DOHH2 (cell line): ENCODE data around the gene TMEM14A.
"Not testable (repeated sequence)": the region's sequence is repeated elsewhere in the genome, so short reads cannot be mapped to it uniquely, and the experiment has no call there.

Experiments
- H3F3A ChIP-seq: fragments of 200-600 bp; sonication (generic), shearing (Covaris generic); 2 replicates; pipeline ENCODE4 v1.6.0; 2016; ENCODE audit warnings: antibody characterized with exemption, mild to moderate bottlenecking; ENCODE audit not compliant: control insufficient read depth, insufficient read depth
- H3K27ac ChIP-seq: fragments of 200-600 bp; sonication (generic); 2 replicates; pipeline ENCODE4 v1.5.1; 2014; ENCODE audit warnings: low read depth, mild to moderate bottlenecking, low read length, moderate library complexity
- H3K27me3 ChIP-seq: fragments of 200-600 bp; sonication (generic); 2 replicates; pipeline ENCODE4 v1.6.1; 2014; ENCODE audit warnings: mild to moderate bottlenecking, low read length, mixed read lengths; ENCODE audit not compliant: control insufficient read depth
- H3K36me3 ChIP-seq: fragments of 200-600 bp; sonication (generic); 2 replicates; pipeline ENCODE4 v1.6.1; 2014; ENCODE audit warnings: mild to moderate bottlenecking, low read length, moderate library complexity, mixed read lengths; ENCODE audit not compliant: control insufficient read depth
- H3K4me1 ChIP-seq: fragments of 200-600 bp; sonication (generic); 2 replicates; pipeline ENCODE4 v1.6.1; 2014; ENCODE audit warnings: mild to moderate bottlenecking, low read length, mixed read lengths; ENCODE audit not compliant: control insufficient read depth
- H3K4me2 ChIP-seq: fragments of 200-600 bp; sonication (generic); 2 replicates; pipeline ENCODE4 v1.6.0; 2014; ENCODE audit warnings: mild to moderate bottlenecking, low read length, moderate library complexity
- H3K4me3 ChIP-seq: fragments of 200-600 bp; sonication (generic); 2 replicates; pipeline ENCODE4 v1.5.1; 2014; ENCODE audit warnings: mild to moderate bottlenecking, low read length, mixed read lengths
- H3K79me2 ChIP-seq: fragments of 200-600 bp; sonication (generic); 2 replicates; pipeline ENCODE4 v1.6.1; 2014; ENCODE audit warnings: mild to moderate bottlenecking, low read length, mixed read lengths; ENCODE audit not compliant: control insufficient read depth
- H3K9me2 ChIP-seq: fragments of 200-600 bp; sonication (generic); replicated peaks from 2 replicates; pipeline ENCODE4 v1.6.1; 2014; ENCODE audit warnings: mild to moderate bottlenecking, low read length, mixed read lengths; ENCODE audit not compliant: control insufficient read depth
- H3K9me3 ChIP-seq: fragments of 200-600 bp; sonication (generic); 2 replicates; pipeline ENCODE4 v1.6.1; 2014; ENCODE audit warnings: antibody characterized with exemption, low read length, mixed read lengths; ENCODE audit not compliant: control insufficient read depth, insufficient read depth
- H4K20me1 ChIP-seq: fragments of 200-600 bp; sonication (generic); 2 replicates; pipeline ENCODE4 v1.6.0; 2014; ENCODE audit warnings: low read depth, mild to moderate bottlenecking, antibody characterized with exemption, low read length, moderate library complexity; ENCODE audit not compliant: control insufficient read depth, insufficient read depth
- CTCF ChIP-seq: fragments of 200-600 bp; sonication (generic); IDR thresholded peaks from one replicate; pipeline ENCODE4 v1.5.1; 2014; ENCODE audit warnings: antibody characterized with exemption, mild to moderate bottlenecking, low read depth, low read length; ENCODE audit not compliant: poor library complexity, severe bottlenecking
- EZH2phosphoT487 ChIP-seq: fragments of 200-600 bp; sonication (generic); IDR thresholded peaks from 2 replicates; pipeline ENCODE4 v1.6.1; 2017; ENCODE audit warnings: borderline replicate concordance, mild to moderate bottlenecking, antibody characterized with exemption, low read length, moderate library complexity, mixed read lengths

TMEM14A gene

GRCh38 chr6:52704060-52704459, 33.1 kb downstream of the TMEM14A start:
- Histone ChIP-seq H3K27ac (no peak overlapping the region), H3K4me1 (no peaks in the 10 kb centered on the region), H3K9me3 (no peaks in the 10 kb centered on the region), H3K4me3 (no peak overlapping the region), H3F3A (no peaks in the 10 kb centered on the region), H3K79me2 (no peaks in the 10 kb centered on the region), H4K20me1 (no peaks in the 10 kb centered on the region), H3K4me2 (no peak overlapping the region), H3K27me3 (peaks cover 7% of the 10 kb centered on the region; the same call in 1 of the 2 replicates), H3K36me3 (no peaks in the 10 kb centered on the region), H3K9me2 (no peaks in the 10 kb centered on the region)
- TF ChIP-seq CTCF (no peak), EZH2phosphoT487 (no peak)

- H4K20me1 ChIP-seq: not testable (repeated sequence)
Observed at GRCh38 chr6:52704781-52705502, 34.0 kb downstream of the TMEM14A start.

GRCh38 chr6:52706001-52706400, 35.1 kb downstream of the TMEM14A start:
- Histone ChIP-seq H3K4me2 (no peak overlapping the region), H3K4me3 (no peak overlapping the region), H3K36me3 (no peaks in the 10 kb centered on the region), H3K9me2 (no peaks in the 10 kb centered on the region), H3K27ac (no peak overlapping the region), H3F3A (no peaks in the 10 kb centered on the region), H3K9me3 (no peaks in the 10 kb centered on the region), H3K4me1 (no peaks in the 10 kb centered on the region), H4K20me1 (no peaks in the 10 kb centered on the region), H3K27me3 (0 out of 2 replicates have a peak, but pooled peaks cover 7% of the 10 kb centered on the region), H3K79me2 (no peaks in the 10 kb centered on the region)
- TF ChIP-seq CTCF (no peak), EZH2phosphoT487 (no peak)

More at GRCh38 chr6:52704781-52705502, 34.0 kb downstream of the TMEM14A start:
- not testable (repeated sequence) for H3K9me2 ChIP-seq, H3K4me3 ChIP-seq, H3K27ac ChIP-seq, H3K36me3 ChIP-seq, H3K4me1 ChIP-seq, H3F3A ChIP-seq, H3K9me3 ChIP-seq, H3K79me2 ChIP-seq, H3K27me3 ChIP-seq, H3K4me2 ChIP-seq

GRCh38 chr6:52707963-52708680, 37.2 kb downstream of the TMEM14A start:
- TF ChIP-seq CTCF (no peak), EZH2phosphoT487 (no peak)
- H3K27ac ChIP-seq: no peak overlapping the region
- H3F3A ChIP-seq: no peaks in the 10 kb centered on the region
- H3K9me3 ChIP-seq: no peaks in the 10 kb centered on the region
- H3K4me3 ChIP-seq: no peak overlapping the region
- no peaks in the 10 kb centered on the region for H3K36me3 ChIP-seq
- no peaks in the 10 kb centered on the region for H3K79me2 ChIP-seq
- H4K20me1 ChIP-seq: no peaks in the 10 kb centered on the region
- H3K4me1 ChIP-seq: no peaks in the 10 kb centered on the region
- H3K4me2 ChIP-seq: no peak overlapping the region
- 0 out of 2 replicates have a peak, but pooled peaks cover 7% of the 10 kb centered on the region for H3K27me3 ChIP-seq
- no peaks in the 10 kb centered on the region for H3K9me2 ChIP-seq
